ENCODE measurements around the gene TSC22D3. TPM values are rescaled to one million over a fixed set of nuclear protein-coding genes. Genes with fewer than 3 reads are reported as not detected.

Gene TSC22D3
- total RNA-seq, 2 donors from 2014 or later = 79.1 to 88.1 TPM

DNA sequence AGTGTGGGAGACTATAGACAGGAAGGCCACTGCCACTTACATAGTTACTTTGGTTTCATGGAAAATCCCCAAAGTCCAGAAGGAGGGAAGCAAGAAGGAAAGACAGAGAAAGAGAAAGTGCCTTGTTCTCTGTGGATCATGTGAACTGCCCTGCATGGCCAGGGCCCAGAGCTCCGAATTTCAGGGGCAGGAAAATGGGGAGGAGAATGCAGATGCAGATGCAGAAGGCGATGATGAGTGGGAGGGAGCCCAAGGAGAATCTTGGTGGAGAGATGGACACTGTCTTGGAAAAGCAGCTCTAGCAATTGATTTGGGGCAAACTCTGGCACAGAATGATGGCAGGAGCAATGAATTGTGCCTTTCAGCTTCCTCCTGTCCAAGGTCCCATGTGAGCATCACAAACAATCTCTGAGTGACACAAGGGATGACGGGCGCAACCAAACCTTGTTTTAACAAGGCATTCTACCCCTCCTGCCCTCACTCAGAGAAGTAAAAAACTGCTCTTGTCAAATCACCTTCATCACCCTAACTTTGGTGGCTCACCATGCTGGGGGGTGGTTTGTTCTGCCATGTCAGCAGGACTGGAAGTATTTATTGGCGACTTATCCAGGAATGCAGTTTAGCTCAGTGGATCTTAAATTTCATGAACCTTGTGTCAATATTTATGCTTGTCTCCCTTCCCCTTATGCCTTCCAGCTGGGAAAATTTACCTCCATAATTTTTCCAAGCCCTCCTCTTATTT is 53.5 kb downstream of the TSC22D3 start:
- H3K36me3 Mint-ChIP-seq (ENCODE audit: insufficient read depth in 2 of 2) = no peaks in the 10 kb centered on the region
- H3K4me3 Mint-ChIP-seq = no peak overlapping the region
- H3K27me3 Mint-ChIP-seq (ENCODE audit: low read depth) = no peaks in the 10 kb centered on the region
- ATAC-seq (replicated peaks in 1 of 2) (no peak), DNase-seq (no peak)
- no peaks in the 10 kb centered on the region for H3K9me3 Mint-ChIP-seq
- no peak overlapping the region for H3K27ac Mint-ChIP-seq
- peaks cover 24% of the 10 kb centered on the region for H3K4me1 Mint-ChIP-seq (ENCODE audit: low read depth)

DNA sequence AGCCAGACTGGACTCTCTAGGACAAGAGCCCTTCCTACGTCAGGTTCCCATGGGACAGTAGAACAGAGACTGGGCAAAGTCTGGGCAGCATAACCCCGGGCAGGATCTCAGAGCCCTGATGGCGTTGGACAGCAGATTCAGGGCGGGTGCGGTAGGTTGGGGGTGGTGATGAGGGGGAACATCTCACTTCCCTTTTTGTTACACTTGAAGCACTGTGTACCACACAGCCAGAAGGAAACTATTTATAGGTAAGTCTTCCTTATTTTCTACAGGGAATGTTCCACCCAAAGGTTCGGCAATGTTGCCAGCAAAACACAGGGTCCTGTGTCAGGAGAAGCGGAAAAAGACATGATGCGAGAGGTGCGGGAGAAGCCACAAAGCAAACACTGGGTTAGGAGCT is 54.3 kb downstream of the TSC22D3 start:
- no peaks in the 10 kb centered on the region for H3K9me3 Mint-ChIP-seq
- ATAC-seq (replicated peaks in 1 of 2) (no peak), DNase-seq (no peak)
- no peaks in the 10 kb centered on the region for H3K36me3 Mint-ChIP-seq (ENCODE audit: insufficient read depth in 2 of 2)
- H3K4me1 Mint-ChIP-seq (ENCODE audit: low read depth) = peaks cover 26% of the 10 kb centered on the region
- H3K4me3 Mint-ChIP-seq = no peak overlapping the region
- H3K27ac Mint-ChIP-seq = no peak overlapping the region
- no peaks in the 10 kb centered on the region for H3K27me3 Mint-ChIP-seq (ENCODE audit: low read depth)

GRCh38 chrX:107718156-107718621 is 57.4 kb downstream of the TSC22D3 start:
- ATAC-seq (replicated peaks in 1 of 2) = no peak
- H3K9me3 Mint-ChIP-seq = no peaks in the 10 kb centered on the region

DNA sequence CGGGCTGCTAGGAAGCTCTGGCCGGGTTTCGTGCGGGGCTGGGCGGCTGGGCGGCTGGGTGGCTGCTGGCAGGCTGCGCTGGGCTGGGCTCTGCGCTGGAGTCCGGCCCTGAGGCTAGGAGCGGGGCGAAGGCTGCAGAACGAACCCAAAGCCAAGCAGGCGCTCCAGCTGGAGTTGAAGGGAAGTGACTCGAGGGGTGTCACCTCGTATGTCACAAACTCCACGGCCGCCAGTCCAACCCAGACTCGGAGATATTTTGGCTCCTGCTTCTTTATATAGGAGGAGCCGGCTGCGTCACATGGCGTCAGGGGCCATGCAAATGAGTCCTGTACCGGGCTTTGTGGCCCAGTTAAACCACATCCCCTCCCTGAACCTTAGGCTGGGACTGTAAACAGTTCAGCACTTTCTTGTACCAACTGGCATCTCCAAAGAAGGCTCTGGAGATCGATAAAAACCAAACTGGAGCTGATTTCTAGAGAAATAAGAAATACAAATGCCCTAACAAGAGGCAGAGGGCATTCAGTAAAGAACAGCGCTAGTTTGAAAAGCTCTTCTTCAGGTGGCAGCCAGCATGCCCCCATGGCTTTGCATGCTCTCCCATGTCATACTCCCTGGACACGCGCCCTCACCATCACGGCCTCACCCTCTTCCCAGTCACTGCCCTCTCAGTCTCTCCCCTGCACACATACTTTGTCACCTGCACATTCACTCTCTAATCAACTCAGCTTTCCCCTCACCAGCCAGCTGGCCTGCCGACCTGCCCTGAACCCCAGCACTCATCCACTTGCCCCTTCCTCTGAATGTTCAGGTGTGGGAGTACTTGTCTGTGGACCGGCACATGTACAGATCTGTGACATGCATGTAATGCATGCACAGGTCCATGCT is 58.5 kb downstream of the TSC22D3 start:
- H3K27ac Mint-ChIP-seq = peak overlapping the region; percentile 14

More at GRCh38 chrX:107718156-107718621, 57.4 kb downstream of the TSC22D3 start:
- peak overlapping the region; percentile 85 for H3K27ac Mint-ChIP-seq
- H3K4me1 Mint-ChIP-seq (ENCODE audit: low read depth) = peaks cover 45% of the 10 kb centered on the region
- peaks cover 3 to 11% of the 10 kb centered on the region in 2 donors for H3K36me3 Mint-ChIP-seq (ENCODE audit: insufficient read depth in 2 of 2)
- peaks cover 6% of the 10 kb centered on the region for H3K27me3 Mint-ChIP-seq (ENCODE audit: low read depth)
- DNase-seq = peak; percentile 68 to 80
- H3K4me3 Mint-ChIP-seq = peak overlapping the region; percentile 86 to 89

DNA sequence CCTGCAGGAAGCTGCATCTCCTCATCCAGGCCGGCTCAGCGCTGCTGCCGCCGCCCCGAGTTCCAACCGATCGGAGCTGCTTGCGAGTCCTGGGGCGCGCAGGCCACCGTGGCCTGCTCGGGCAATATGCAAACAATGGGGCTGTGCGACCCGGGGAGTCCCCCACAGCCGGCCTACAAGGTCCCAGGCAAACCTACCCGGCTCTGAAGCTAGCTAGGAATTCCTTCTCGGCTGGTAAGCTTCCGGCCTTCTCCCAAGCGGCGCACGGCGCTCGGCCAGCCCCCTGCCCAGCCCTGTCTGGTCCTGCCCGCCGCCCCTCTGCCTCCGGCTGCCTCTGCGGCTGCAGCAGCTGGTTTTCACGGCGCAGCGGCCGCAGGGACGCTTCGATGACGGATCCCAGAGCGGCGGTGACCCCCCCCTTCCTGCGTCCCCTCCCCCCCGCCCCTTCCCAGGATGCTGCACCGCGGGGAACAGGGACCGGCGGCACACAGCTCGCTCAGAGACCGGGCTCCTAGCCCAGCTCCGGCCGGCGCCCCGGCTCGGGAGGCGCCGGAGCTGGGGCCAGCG is 59.4 kb downstream of the TSC22D3 start:
- ATAC-seq (replicated peaks in 1 of 2) (peak; percentile 1 to 10), DNase-seq (peak; percentile 6 to 13)
- Mint-ChIP-seq H3K36me3 (ENCODE audit: insufficient read depth in 2 of 2) (peaks cover 3 to 11% of the 10 kb centered on the region in 2 donors), H3K4me3 (peak overlapping the region; percentile 86 to 89), H3K9me3 (no peaks in the 10 kb centered on the region), H3K4me1 (ENCODE audit: low read depth) (peaks cover 64% of the 10 kb centered on the region), H3K27me3 (ENCODE audit: low read depth) (peaks cover 6% of the 10 kb centered on the region), H3K27ac (peak overlapping the region; percentile 88)

More for the DNA sequence above, 58.5 kb downstream of the TSC22D3 start:
- H3K4me1 Mint-ChIP-seq (ENCODE audit: low read depth) = peaks cover 55% of the 10 kb centered on the region
- peaks cover 6% of the 10 kb centered on the region for H3K27me3 Mint-ChIP-seq (ENCODE audit: low read depth)
- H3K9me3 Mint-ChIP-seq = no peaks in the 10 kb centered on the region
- DNase-seq = peak; percentile 82 to 87
- ATAC-seq (replicated peaks in 1 of 2) = peak; percentile 84 to 88
- H3K4me3 Mint-ChIP-seq = peak overlapping the region; percentile 86 to 89
- peaks cover 3 to 11% of the 10 kb centered on the region in 2 donors for H3K36me3 Mint-ChIP-seq (ENCODE audit: insufficient read depth in 2 of 2)

- Mint-ChIP-seq H3K4me1 (ENCODE audit: low read depth) (peaks cover 71% of the 10 kb centered on the region), H3K4me3 (peak overlapping the region; percentile 86 to 89), H3K27me3 (ENCODE audit: low read depth) (peaks cover 6% of the 10 kb centered on the region), H3K27ac (peak overlapping the region; percentile 88), H3K9me3 (no peaks in the 10 kb centered on the region), H3K36me3 (ENCODE audit: insufficient read depth in 2 of 2) (peaks cover 3 to 11% of the 10 kb centered on the region in 2 donors)
- ATAC-seq (replicated peaks in 1 of 2) (no peak), DNase-seq (peak in 1 of 2 donors; percentile 12)
Observed at GRCh38 chrX:107715331-107716117, 60.1 kb downstream of the TSC22D3 start.

- no peaks in the 10 kb centered on the region for H3K9me3 Mint-ChIP-seq
- H3K4me3 Mint-ChIP-seq = peak overlapping the region; percentile 86 to 89
- DNase-seq = no peak
- no peak for ATAC-seq (replicated peaks in 1 of 2)
- H3K27me3 Mint-ChIP-seq (ENCODE audit: low read depth) = peaks cover 6% of the 10 kb centered on the region
- H3K36me3 Mint-ChIP-seq (ENCODE audit: insufficient read depth in 2 of 2) = peaks cover 3 to 11% of the 10 kb centered on the region in 2 donors
- H3K27ac Mint-ChIP-seq = peak overlapping the region; percentile 55
- H3K4me1 Mint-ChIP-seq (ENCODE audit: low read depth) = peaks cover 73% of the 10 kb centered on the region
Observed at GRCh38 chrX:107714206-107714891, 61.2 kb downstream of the TSC22D3 start.

GRCh38 chrX:107713543-107714205 is 61.9 kb downstream of the TSC22D3 start:
- DNase-seq (no peak), ATAC-seq (replicated peaks in 1 of 2) (no peak)
- Mint-ChIP-seq H3K27me3 (ENCODE audit: low read depth) (peaks cover 12% of the 10 kb centered on the region), H3K27ac (no peak overlapping the region), H3K9me3 (no peaks in the 10 kb centered on the region), H3K36me3 (ENCODE audit: insufficient read depth in 2 of 2) (peaks cover 3 to 11% of the 10 kb centered on the region in 2 donors), H3K4me1 (ENCODE audit: low read depth) (peaks cover 71% of the 10 kb centered on the region), H3K4me3 (peak overlapping the region in 1 of 2 donors; percentile 33)

DNA sequence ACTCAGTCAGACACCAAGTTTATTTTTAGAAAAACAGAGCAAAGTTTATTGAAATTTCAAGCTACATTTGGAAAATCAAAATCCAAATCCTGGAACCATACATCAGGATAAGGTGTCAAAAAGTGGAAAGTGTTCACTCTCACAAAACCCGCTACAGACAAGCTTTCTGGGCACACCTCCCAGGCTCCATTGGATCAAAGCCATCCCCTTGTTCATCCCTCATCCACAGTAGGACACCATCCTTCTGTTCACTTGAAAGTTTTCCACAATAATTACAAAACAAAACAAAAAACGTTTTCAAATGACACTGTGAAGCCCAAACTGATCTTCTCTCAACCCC is 62.4 kb downstream of the TSC22D3 start:
- Mint-ChIP-seq H3K4me3 (peak overlapping the region in 1 of 2 donors; percentile 33), H3K4me1 (ENCODE audit: low read depth) (peaks cover 66% of the 10 kb centered on the region), H3K36me3 (ENCODE audit: insufficient read depth in 2 of 2) (peaks cover 3 to 11% of the 10 kb centered on the region in 2 donors), H3K27ac (no peak overlapping the region), H3K9me3 (no peaks in the 10 kb centered on the region), H3K27me3 (ENCODE audit: low read depth) (peaks cover 16% of the 10 kb centered on the region)
- no peak for ATAC-seq (replicated peaks in 1 of 2)
- DNase-seq = no peak

- ATAC-seq (replicated peaks in 1 of 2) (no peak), DNase-seq (no peak)
- peaks cover 23% of the 10 kb centered on the region for H3K27me3 Mint-ChIP-seq (ENCODE audit: low read depth)
- H3K27ac Mint-ChIP-seq = peak overlapping the region; percentile 70
- peaks cover 60% of the 10 kb centered on the region for H3K4me1 Mint-ChIP-seq (ENCODE audit: low read depth)
- peaks cover 3 to 11% of the 10 kb centered on the region in 2 donors for H3K36me3 Mint-ChIP-seq (ENCODE audit: insufficient read depth in 2 of 2)
- H3K9me3 Mint-ChIP-seq = no peaks in the 10 kb centered on the region
- peak overlapping the region in 1 of 2 donors; percentile 39 for H3K4me3 Mint-ChIP-seq
Observed at GRCh38 chrX:107712231-107713202, 63.1 kb downstream of the TSC22D3 start.
